K562 (cell line): Measurements from ENCODE around the gene TNFSF13. TPM values are rescaled to one million over a fixed set of nuclear protein-coding genes. Genes with fewer than 3 reads are reported as not detected.

Source experiments
- CBFA2T2 ChIP-seq: fragments of 450-650 bp; conservative IDR thresholded peaks from 2 replicates; pipeline ENCODE4 v1.6.1; 2017; ENCODE audit warnings: mild to moderate bottlenecking
- CBFB ChIP-seq: sonication (generic); formaldehyde crosslinking; IDR thresholded peaks from 2 replicates; pipeline ENCODE4 v1.4.0; 2020; ENCODE audit warnings: mild to moderate bottlenecking, missing genetic modification reagents
- ETV5 ChIP-seq: sonication (generic); formaldehyde crosslinking; IDR thresholded peaks from 2 replicates; pipeline ENCODE4 v1.4.0; 2020; ENCODE audit warnings: low read depth, mild to moderate bottlenecking, missing genetic modification reagents
- FOSL1 ChIP-seq: fragments of 200-800 bp; sonication (Bioruptor generic); conservative IDR thresholded peaks from 2 replicates; pipeline ENCODE4 v1.6.1; 2016; ENCODE audit warnings: missing genetic modification characterization, missing compliant biosample characterization
- GABPA ChIP-seq: fragments of 200-800 bp; sonication (Bioruptor generic); conservative IDR thresholded peaks from 2 replicates; pipeline ENCODE4 v1.6.1; 2016; ENCODE audit warnings: low read depth, missing genetic modification characterization, missing compliant biosample characterization
- PCBP2 ChIP-seq: fragments of 200-400 bp; formaldehyde crosslinking; IDR thresholded peaks from 2 replicates; pipeline ENCODE4 v1.6.1; 2018; ENCODE audit warnings: low read length, low read depth, mild to moderate bottlenecking, moderate library complexity; ENCODE audit not compliant: poor library complexity, severe bottlenecking
- RREB1 ChIP-seq: fragments of 250-450 bp; sonication (Bioruptor Pico); IDR thresholded peaks from 2 replicates; pipeline ENCODE4 v1.4.0; 2020
- SFPQ ChIP-seq: fragments of 200-400 bp; formaldehyde crosslinking; IDR thresholded peaks from 2 replicates; pipeline ENCODE4 v1.6.1; 2017; ENCODE audit warnings: mild to moderate bottlenecking, low read depth, low read length, moderate library complexity
- SMARCE1 ChIP-seq: fragments of 450-650 bp; IDR thresholded peaks from 2 replicates; pipeline ENCODE4 v1.7.1; 2016; ENCODE audit warnings: mild to moderate bottlenecking
- TCF3 ChIP-seq: sonication (generic); formaldehyde crosslinking; IDR thresholded peaks from 2 replicates; pipeline ENCODE4 v1.4.0; 2020; ENCODE audit warnings: mild to moderate bottlenecking, missing genetic modification reagents
- ZBTB2 ChIP-seq: fragments of 450-650 bp; IDR thresholded peaks from 2 replicates; pipeline ENCODE4 v1.6.1; 2016; ENCODE audit warnings: antibody characterized with exemption
- ZEB2 ChIP-seq: fragments of 450-650 bp; IDR thresholded peaks from 2 replicates; pipeline ENCODE4 v1.6.1; 2016
- ZNF175 ChIP-seq: fragments of 200-800 bp; sonication (Bioruptor generic); IDR thresholded peaks from 2 replicates; pipeline ENCODE4 v1.6.1; 2016; ENCODE audit warnings: low read depth, mild to moderate bottlenecking, missing genetic modification characterization, missing compliant biosample characterization
- ZNF699 ChIP-seq: fragments of 250-450 bp; sonication (Bioruptor Pico); IDR thresholded peaks from 2 replicates; pipeline ENCODE4 v1.8.0; 2021; ENCODE audit warnings: mild to moderate bottlenecking, moderate library complexity; ENCODE audit not compliant: insufficient replicate concordance
- polyA plus RNA-seq, 8 experiments: library from polyadenylated mRNA; depleted of rRNA in 4 of 8; stranded (reverse) in 5 of 8; unstranded in 3 of 8; fragments of >200 nt; fragmentation: Nextera tagmentation in 2 of 8; fragmentation: Illumina TruSeq in 1 of 8; extraction: Ambion mirVana in 2 of 8; extraction: Trizol in 1 of 8; gene quantifications; 2 replicates each; pipeline versions ENCODE4 v1.2.1 to v1.2.3, GENCODE V29; 2011 to 2014; ENCODE audit warnings: inconsistent platforms in 1 of 8, missing spikeins in 1 of 8
- total RNA-seq, 7 experiments: library from RNA; depleted of rRNA in 6 of 7; stranded (reverse); fragments of >200 nt in 6 of 7; fragmentation: Illumina TruSeq in 2 of 7; extraction: Trizol in 2 of 7; gene quantifications; 2 replicates each; pipeline versions ENCODE4 v1.2.1 to v1.2.3, GENCODE V29; 2011 to 2021; ENCODE audit warnings: low replicate concordance in 1 of 7
- TF ChIP-seq, protein P1 (sequence below): sonication (generic); formaldehyde crosslinking; IDR thresholded peaks from 2 replicates; pipeline ENCODE4 v1.8.0; 2022; ENCODE audit warnings: mild to moderate bottlenecking, missing genetic modification reagents, borderline replicate concordance

TNFSF13 gene
- total and polyA plus RNA-seq, 9 of the 15 experiments (the other 6 are each of a cell fraction or from before 2014, with no cell fraction given), result 0.04 to 0.51 (median 0.19) TPM; not detected in 1

GRCh38 chr17:7580604-7581575 lies 22.3 kb downstream of the TNFSF13 start (continued):
- no peak for TF ChIP-seq ZBTB2
- TF ChIP-seq ZEB2, result peak; percentile 83
- TF ChIP-seq CBFB (CRISPR knock-in tag), result no peak
- TF ChIP-seq GABPA (tag), result no peak
- TF ChIP-seq TCF3 (CRISPR knock-in tag), result peak; percentile 50; the same call in 1 of the 2 replicates
- no peak for TF ChIP-seq ZNF175 (CRISPR knock-in tag)
- peak; percentile 63 for TF ChIP-seq FOSL1 (tag)
- TF ChIP-seq ETV5 (CRISPR knock-in tag), result no peak
- TF ChIP-seq, protein P1, sequence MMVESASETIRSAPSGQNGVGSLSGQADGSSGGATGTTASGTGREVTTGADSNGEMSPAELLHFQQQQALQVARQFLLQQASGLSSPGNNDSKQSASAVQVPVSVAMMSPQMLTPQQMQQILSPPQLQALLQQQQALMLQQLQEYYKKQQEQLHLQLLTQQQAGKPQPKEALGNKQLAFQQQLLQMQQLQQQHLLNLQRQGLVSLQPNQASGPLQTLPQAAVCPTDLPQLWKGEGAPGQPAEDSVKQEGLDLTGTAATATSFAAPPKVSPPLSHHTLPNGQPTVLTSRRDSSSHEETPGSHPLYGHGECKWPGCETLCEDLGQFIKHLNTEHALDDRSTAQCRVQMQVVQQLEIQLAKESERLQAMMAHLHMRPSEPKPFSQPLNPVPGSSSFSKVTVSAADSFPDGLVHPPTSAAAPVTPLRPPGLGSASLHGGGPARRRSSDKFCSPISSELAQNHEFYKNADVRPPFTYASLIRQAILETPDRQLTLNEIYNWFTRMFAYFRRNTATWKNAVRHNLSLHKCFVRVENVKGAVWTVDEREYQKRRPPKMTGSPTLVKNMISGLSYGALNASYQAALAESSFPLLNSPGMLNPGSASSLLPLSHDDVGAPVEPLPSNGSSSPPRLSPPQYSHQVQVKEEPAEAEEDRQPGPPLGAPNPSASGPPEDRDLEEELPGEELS (CRISPR knock-in tag), result no peak
- no peak for TF ChIP-seq RREB1 (CRISPR knock-in tag)
- TF ChIP-seq SMARCE1, result peak; percentile 79
- TF ChIP-seq ZNF699 (CRISPR knock-in tag), result no peak
- 0 out of 2 replicates have a peak, but pooled peaks have one; percentile 15 for TF ChIP-seq CBFA2T2
- TF ChIP-seq PCBP2, result no peak
- no peak for TF ChIP-seq SFPQ
